Effector memory CD8-positive, alpha-beta T cell (primary cell): ENCODE results near the gene GPC3.

Experiments used
- ATAC-seq: fragments of 150-1000 bp; cut with Tn5 transposase; replicated peaks from 2 replicates; pipeline ENCODE4 v1.10.0; 2021; ENCODE audit warnings: mild to moderate bottlenecking, moderate library complexity
- DNase-seq, 3 experiments: peaks; one replicate each; pipeline ENCODE4 v3.0.0; 2021
- H3K27ac Mint-ChIP-seq, 2 donors: one replicate each; pipeline ENCODE4 v1.8.0; 2022; ENCODE audit warnings: mild to moderate bottlenecking in 2 of 2, mixed read lengths in 2 of 2, moderate library complexity in 2 of 2
- H3K27me3 Mint-ChIP-seq, 2 donors: one replicate each; pipeline ENCODE4 v1.8.0; 2022; ENCODE audit warnings: mixed read lengths in 2 of 2
- H3K36me3 Mint-ChIP-seq: one replicate; pipeline ENCODE4 v1.8.0; 2022; ENCODE audit warnings: mild to moderate bottlenecking, moderate library complexity, mixed read lengths; ENCODE audit not compliant: insufficient read depth
- H3K4me1 Mint-ChIP-seq, 2 donors: one replicate each; pipeline ENCODE4 v1.8.0; 2022; ENCODE audit warnings: low read depth in 2 of 2, mixed read lengths in 2 of 2
- H3K4me3 Mint-ChIP-seq, 2 donors: one replicate each; pipeline ENCODE4 v1.8.0; 2022; ENCODE audit warnings: mild to moderate bottlenecking in 2 of 2, mixed read lengths in 2 of 2, moderate library complexity in 2 of 2
- H3K9me3 Mint-ChIP-seq, 2 donors: one replicate each; pipeline ENCODE4 v1.8.0; 2022; ENCODE audit warnings: mixed read lengths in 2 of 2

The GPC3 gene

DNA sequence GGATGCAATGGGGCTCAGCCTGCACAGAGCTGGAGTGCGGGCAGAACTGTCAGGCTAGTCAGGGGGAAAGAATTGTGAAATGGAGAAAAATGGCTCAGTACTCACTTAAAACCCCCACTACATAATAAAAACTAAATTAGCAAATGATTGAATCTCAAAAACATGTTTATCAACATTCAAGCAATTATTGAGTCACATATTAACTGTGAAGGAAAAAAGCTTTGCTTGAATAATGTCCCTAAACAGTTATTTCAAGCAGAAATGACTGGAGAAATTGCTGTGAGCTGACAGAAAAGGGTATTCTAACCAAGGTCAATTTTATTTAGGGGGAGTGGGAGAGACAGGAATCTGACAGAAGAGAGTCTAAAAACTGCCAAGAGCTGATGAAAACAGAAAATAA lies 37.4 kb downstream of the GPC3 start:
- Mint-ChIP-seq H3K27ac (no peak overlapping the region), H3K9me3 (no peaks in the 10 kb centered on the region), H3K4me3 (no peak overlapping the region), H3K36me3 (no peaks in the 10 kb centered on the region), H3K4me1 (no peaks in the 10 kb centered on the region), H3K27me3 (peaks cover 0 to 5% of the 10 kb centered on the region in 2 donors)
- ATAC-seq (no peak), DNase-seq (no peak)

DNA sequence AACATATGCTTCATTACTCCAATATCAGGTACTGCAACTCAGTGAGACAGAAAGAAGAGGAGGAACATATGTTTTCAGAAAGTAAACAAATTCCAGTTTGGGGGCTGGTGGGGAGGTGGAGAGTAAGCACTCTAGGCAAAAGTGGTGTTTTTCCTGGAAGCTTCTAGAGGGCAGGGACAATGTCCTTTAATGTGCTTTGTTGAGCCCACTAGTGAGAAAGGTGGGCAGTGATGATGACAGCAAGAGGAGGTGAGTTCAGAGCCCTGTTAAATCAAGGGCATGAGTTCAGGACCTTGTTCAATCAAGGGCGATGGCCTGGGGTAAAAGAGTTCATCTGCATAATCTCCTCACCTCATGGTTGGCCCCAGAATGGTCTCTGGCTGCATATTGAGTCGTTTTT lies 38.4 kb downstream of the GPC3 start:
- Mint-ChIP-seq H3K4me1 (no peaks in the 10 kb centered on the region), H3K4me3 (no peak overlapping the region), H3K36me3 (no peaks in the 10 kb centered on the region), H3K27ac (no peak overlapping the region), H3K27me3 (peaks cover 0 to 5% of the 10 kb centered on the region in 2 donors), H3K9me3 (no peaks in the 10 kb centered on the region)
- DNase-seq: no peak
- ATAC-seq: no peak

DNA sequence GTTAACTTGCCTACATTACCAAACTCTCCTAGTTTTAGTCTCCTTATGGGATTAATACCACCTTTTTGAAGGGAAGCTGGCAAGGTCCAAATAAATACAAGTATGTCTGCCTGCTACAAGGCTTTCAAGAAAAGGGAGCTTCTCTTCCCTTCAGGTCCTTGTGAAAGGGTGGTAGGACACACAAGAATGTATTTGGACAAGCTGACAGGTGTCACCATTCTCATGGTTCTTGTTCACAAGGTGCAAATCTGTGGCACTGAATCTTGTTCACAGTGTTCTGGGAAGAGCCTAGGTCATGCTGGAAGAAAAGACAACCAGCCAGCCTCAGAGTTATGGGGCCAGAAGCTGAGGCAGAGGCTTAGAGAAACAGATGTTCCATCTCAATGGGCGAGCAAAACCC lies 41.9 kb downstream of the GPC3 start:
- no peaks in the 10 kb centered on the region for H3K4me1 Mint-ChIP-seq
- DNase-seq (no peak), ATAC-seq (no peak)
- H3K9me3 Mint-ChIP-seq: no peaks in the 10 kb centered on the region
- no peak overlapping the region for H3K4me3 Mint-ChIP-seq
- H3K27ac Mint-ChIP-seq: no peak overlapping the region
- H3K36me3 Mint-ChIP-seq: no peaks in the 10 kb centered on the region
- peaks cover 0 to 5% of the 10 kb centered on the region in 2 donors for H3K27me3 Mint-ChIP-seq

DNA sequence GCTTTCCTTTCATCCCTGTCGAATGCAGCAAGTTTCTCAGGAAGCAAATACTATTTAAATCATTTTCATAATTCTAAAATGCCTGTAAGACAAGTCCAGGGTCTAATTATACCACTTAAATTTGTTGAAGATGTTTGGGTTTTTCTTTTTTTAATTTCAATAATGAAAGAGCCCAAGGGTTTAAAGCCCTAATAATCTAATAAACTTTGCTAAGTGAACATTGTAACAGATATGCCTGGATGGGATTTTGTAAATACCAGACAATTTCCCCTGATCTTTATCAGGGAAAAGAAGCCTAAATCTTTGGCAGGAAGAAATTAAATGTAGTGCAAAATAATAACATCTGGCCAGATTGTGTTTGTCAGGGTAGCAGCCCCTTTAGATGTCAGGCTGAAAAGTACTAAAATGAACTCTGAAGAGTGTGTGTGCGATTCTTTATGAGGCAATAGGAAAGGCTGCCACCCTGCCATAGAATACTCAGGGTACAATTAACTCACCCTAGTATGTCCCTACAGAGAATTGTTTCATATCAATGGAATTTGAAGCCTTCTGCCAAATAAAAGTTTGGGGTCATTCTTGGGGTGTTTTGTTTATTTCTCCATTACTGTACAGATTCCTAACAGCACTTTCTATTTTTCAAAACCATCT lies 45.6 kb downstream of the GPC3 start:
- Mint-ChIP-seq H3K4me1 (no peaks in the 10 kb centered on the region), H3K27ac (no peak overlapping the region), H3K4me3 (no peak overlapping the region), H3K9me3 (no peaks in the 10 kb centered on the region), H3K27me3 (no peaks in the 10 kb centered on the region), H3K36me3 (no peaks in the 10 kb centered on the region)
- DNase-seq (no peak), ATAC-seq (no peak)

DNA sequence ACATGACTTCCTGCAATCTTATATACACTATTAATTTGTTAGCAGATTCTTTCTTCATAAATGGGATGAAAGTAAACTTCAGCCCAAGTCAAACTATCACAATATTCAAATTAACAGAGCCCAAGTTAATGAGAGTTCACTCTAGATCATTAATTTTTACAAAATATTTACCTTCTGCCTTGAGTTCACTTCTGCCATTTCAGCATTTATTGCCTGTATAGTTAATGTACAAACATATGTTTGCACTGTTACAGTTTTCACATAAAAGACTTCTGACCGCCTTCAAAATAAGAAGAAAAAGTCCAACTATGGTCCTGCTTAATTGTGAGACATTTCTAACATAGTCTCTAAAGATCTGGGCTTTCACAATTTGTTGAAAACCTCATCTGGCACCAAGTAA lies 46.9 kb downstream of the GPC3 start:
- Mint-ChIP-seq H3K4me1 (no peaks in the 10 kb centered on the region), H3K36me3 (no peaks in the 10 kb centered on the region), H3K27me3 (no peaks in the 10 kb centered on the region), H3K4me3 (no peak overlapping the region), H3K9me3 (no peaks in the 10 kb centered on the region), H3K27ac (no peak overlapping the region)
- ATAC-seq (no peak), DNase-seq (no peak)

DNA sequence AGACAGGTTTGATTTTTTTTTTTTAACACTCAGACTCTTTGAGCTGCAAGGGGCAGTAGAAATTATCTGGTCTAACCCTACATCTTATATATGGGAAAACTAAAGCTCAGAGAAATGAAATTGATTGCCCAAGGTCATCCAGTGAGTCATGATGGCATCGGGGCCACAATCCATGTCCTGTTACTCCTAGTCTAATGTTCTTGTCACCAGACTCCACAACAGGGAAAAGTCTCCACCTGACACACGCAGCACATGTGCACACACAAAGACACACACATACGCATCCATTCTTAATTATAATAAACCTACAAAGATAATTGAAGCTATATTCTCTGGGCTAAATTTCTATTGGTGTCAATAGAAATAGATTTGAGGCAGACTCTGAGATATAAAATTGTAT lies 48.4 kb downstream of the GPC3 start:
- ATAC-seq: no peak
- no peak overlapping the region for H3K4me3 Mint-ChIP-seq
- H3K27ac Mint-ChIP-seq: no peak overlapping the region

DNA sequence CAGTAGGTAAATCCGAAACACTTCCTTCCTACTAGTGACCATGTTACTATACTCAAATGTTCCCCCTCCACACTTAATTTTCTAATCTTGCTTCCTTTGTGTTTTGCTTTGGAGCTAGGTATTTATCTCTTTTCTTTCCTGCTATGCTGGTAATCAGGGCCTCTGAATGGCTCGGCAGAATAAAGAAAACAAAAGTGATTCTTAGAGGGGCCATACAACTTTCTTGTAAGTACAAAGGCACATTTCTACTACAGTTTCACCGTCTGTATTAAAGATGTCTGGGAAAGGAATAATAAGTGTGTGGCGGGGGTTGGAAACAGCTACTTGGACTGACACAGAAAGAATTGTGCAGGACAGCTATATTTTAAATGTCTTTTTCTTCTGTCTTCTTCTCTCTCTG lies 50.3 kb downstream of the GPC3 start:
- Mint-ChIP-seq H3K4me1 (no peaks in the 10 kb centered on the region), H3K4me3 (no peak overlapping the region), H3K36me3 (no peaks in the 10 kb centered on the region), H3K27ac (no peak overlapping the region), H3K27me3 (no peaks in the 10 kb centered on the region), H3K9me3 (no peaks in the 10 kb centered on the region)
- DNase-seq: no peak
- ATAC-seq: no peak

More for the DNA sequence above, 48.4 kb downstream of the GPC3 start:
- H3K36me3 Mint-ChIP-seq: no peaks in the 10 kb centered on the region
- H3K9me3 Mint-ChIP-seq: no peaks in the 10 kb centered on the region
- no peaks in the 10 kb centered on the region for H3K27me3 Mint-ChIP-seq
- H3K4me1 Mint-ChIP-seq: no peaks in the 10 kb centered on the region
- no peak for DNase-seq

DNA sequence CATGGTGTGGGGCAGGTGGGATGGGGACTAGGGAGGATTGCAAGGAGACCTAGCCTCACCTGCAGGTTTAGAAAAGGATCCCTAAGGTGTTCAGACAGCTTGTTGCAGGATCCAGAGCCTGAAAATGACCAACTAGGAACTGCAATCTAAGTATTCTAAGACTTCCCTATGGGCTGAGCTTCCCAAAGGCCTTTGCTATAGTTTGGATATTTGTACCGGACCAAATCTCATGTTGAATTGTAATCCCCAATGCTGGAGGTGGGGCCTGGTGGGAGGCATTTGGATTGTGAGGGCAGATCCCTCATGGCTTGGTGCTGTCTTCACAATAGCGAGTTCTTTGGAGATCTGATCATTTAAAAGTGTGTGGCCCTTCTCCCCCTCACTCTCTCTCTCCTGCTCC lies 52.1 kb downstream of the GPC3 start:
- H3K36me3 Mint-ChIP-seq: no peaks in the 10 kb centered on the region
- no peak overlapping the region for H3K4me3 Mint-ChIP-seq
- no peaks in the 10 kb centered on the region for H3K9me3 Mint-ChIP-seq
- no peak overlapping the region for H3K27ac Mint-ChIP-seq
- ATAC-seq (no peak), DNase-seq (no peak)
- no peaks in the 10 kb centered on the region for H3K27me3 Mint-ChIP-seq
- no peaks in the 10 kb centered on the region for H3K4me1 Mint-ChIP-seq

DNA sequence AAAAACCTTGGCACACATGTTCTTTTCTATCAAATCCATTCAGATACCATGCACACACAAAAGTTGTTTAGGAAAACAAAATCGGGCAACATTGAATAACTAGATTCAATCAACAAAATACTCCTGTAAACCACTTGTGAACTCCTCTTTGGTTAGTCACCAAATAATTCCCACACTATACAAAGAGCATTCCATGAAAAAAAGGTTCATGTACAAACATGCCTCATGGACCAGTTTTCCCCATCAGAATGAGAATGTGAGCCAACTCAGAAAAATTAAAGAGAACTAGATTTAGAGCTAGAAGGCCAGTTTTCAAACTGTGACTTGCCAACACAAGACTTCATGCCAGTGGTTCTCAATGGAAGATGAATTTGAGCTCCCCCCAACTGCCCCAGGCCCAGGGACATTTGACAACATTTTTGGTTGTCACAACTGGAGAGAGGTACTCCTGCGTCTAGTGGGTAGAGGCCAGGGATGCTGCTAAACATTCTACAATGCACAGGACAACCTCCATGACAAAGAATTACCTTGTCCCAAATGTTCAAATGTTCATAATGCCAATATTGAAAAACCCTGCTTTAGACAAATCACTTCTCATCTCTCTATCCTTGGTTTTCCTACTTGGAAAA lies 55.4 kb downstream of the GPC3 start:
- Mint-ChIP-seq H3K27ac (no peak overlapping the region), H3K4me1 (no peaks in the 10 kb centered on the region), H3K36me3 (no peaks in the 10 kb centered on the region), H3K9me3 (no peaks in the 10 kb centered on the region), H3K4me3 (no peak overlapping the region), H3K27me3 (no peaks in the 10 kb centered on the region)
- ATAC-seq (no peak), DNase-seq (no peak)

DNA sequence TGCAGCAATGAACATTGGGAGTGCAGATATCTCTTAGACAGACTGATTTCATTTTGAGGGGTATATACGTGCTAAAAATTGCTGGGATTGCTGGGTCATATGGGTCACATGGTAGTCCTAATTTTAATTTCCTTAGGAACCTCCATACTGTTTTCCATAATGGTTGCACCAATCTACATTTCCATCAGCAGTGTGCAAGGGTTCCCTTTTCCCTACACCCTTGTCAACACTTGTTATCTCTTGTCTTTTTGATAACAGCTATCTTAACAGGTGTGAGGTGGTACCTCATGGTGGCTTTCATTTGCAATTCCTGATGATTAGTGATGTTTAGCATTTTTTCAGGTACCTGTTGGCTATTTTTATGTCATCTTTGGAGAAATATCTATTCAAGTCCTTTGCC lies 57.0 kb downstream of the GPC3 start:
- no peaks in the 10 kb centered on the region for H3K27me3 Mint-ChIP-seq
- H3K36me3 Mint-ChIP-seq: no peaks in the 10 kb centered on the region
- no peak overlapping the region for H3K27ac Mint-ChIP-seq
- no peak for DNase-seq
- no peaks in the 10 kb centered on the region for H3K4me1 Mint-ChIP-seq
- no peak for ATAC-seq
- H3K4me3 Mint-ChIP-seq: no peak overlapping the region
- no peaks in the 10 kb centered on the region for H3K9me3 Mint-ChIP-seq

DNA sequence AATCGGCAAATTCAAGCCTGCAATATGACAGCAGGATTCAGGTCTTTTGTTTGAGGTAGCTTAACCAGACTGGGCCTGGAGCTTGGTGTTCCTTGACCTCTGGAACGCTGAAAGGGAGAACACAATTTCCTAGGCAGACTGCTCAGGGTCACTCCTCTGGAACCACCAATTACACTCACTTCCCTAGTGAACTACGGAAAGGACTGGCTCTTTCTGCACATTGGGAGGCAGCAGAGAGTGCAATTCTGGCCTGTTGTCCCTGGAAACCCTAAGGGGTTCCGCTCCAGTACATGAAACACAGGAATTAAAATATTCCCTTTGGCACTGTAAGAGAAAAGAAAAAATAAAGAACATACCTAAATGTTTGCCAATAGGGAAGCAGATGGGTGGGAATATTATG lies 58.6 kb downstream of the GPC3 start:
- DNase-seq: no peak
- H3K4me1 Mint-ChIP-seq: peaks cover 0 to 5% of the 10 kb centered on the region in 2 donors
- H3K27ac Mint-ChIP-seq: no peak overlapping the region
- H3K36me3 Mint-ChIP-seq: no peaks in the 10 kb centered on the region
- no peak for ATAC-seq
- H3K9me3 Mint-ChIP-seq: no peaks in the 10 kb centered on the region
- H3K4me3 Mint-ChIP-seq: no peak overlapping the region
- H3K27me3 Mint-ChIP-seq: no peaks in the 10 kb centered on the region

DNA sequence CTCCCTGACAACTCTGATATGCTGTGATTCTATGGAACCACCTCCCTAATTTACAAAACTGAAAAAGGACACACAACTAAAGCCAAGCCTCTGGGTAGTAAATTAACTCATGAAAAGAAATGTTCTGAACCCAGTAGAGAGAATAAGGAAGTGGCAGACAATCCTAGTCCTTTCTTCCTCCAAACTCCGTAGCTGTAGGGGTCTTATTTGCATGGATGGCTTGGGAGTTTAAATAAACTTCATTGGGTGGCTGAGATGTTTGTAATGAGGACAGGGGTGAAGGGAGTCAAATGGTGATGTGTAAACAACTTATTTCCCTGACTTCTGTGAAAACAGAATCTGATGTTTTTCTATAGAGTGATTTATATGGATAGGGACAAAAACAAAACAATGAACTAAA lies 59.3 kb downstream of the GPC3 start:
- H3K36me3 Mint-ChIP-seq: no peaks in the 10 kb centered on the region
- no peak for ATAC-seq
- no peaks in the 10 kb centered on the region for H3K9me3 Mint-ChIP-seq
- no peak overlapping the region for H3K4me3 Mint-ChIP-seq
- H3K4me1 Mint-ChIP-seq: peaks cover 0 to 5% of the 10 kb centered on the region in 2 donors
- no peak overlapping the region for H3K27ac Mint-ChIP-seq
- no peaks in the 10 kb centered on the region for H3K27me3 Mint-ChIP-seq
- DNase-seq: no peak

DNA sequence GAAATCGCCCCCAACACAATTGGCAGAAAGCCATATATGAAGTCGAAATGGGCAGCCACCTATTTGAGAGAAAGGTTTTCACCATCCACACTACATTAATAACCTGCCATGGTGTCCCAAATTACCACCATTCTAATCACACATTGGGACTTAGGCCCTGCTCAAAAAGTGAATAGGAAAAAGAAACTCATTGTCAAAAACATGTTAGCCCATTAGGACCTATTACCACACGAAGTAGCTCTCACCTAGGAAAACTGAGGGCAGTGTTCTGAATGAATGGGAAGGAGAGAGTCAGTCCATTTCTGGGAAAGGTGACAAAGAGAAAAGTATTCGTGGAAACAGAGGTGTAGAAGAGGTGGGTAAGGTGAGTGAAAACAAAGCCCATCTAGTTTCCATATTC lies 60.8 kb downstream of the GPC3 start:
- Mint-ChIP-seq H3K4me3 (no peak overlapping the region), H3K27me3 (no peaks in the 10 kb centered on the region), H3K27ac (no peak overlapping the region), H3K9me3 (no peaks in the 10 kb centered on the region), H3K4me1 (peaks cover 0 to 5% of the 10 kb centered on the region in 2 donors), H3K36me3 (no peaks in the 10 kb centered on the region)
- ATAC-seq: no peak
- no peak for DNase-seq

DNA sequence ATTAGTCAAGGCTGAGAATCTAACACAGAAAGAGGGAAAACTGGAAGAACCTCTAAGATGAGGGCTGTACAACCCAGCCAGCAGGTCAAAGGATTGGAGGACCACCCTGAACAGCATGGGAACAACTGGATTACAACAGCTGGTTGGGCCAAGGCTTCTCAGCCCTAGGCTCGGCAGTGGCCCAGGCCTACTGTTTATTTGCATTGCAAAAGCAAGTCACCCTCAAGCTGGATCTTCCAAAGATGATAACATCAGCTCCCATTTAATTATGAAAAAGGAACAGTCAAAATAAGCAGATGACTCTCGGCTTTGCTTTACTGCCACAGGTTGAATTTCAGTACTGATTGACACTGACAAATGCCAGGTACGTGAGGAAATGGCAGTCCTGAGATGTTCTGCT lies 61.8 kb downstream of the GPC3 start:
- H3K9me3 Mint-ChIP-seq: no peaks in the 10 kb centered on the region
- H3K36me3 Mint-ChIP-seq: no peaks in the 10 kb centered on the region
- no peaks in the 10 kb centered on the region for H3K27me3 Mint-ChIP-seq
- ATAC-seq (no peak), DNase-seq (no peak)
- peaks cover 0 to 5% of the 10 kb centered on the region in 2 donors for H3K4me1 Mint-ChIP-seq
- no peak overlapping the region for H3K27ac Mint-ChIP-seq
- H3K4me3 Mint-ChIP-seq: no peak overlapping the region
